ENCODE results near the gene EXOC4.
A peak's percentile ranks its signal among the peaks of the same experiment; 100 is the strongest.
"Not testable (repeated sequence)": the region's sequence is repeated elsewhere in the genome, so short reads cannot be mapped to it uniquely, and the experiment has no call there.

Gene EXOC4

GRCh38 chr7:133851411-133851810 lies 598.5 kb downstream of the EXOC4 start:
- DNase-seq: no peak

- peak; percentile 35 for DNase-seq
These were observed 600.9 kb downstream of the EXOC4 start for GRCh38 chr7:133853706-133854276.

- no peak for DNase-seq
These were observed 601.9 kb downstream of the EXOC4 start for GRCh38 chr7:133854739-133855138.

- no peak for DNase-seq
These were observed 604.7 kb downstream of the EXOC4 start for GRCh38 chr7:133857376-133858119.

GRCh38 chr7:133858311-133858710 lies 605.4 kb downstream of the EXOC4 start:
- no peak for DNase-seq

- DNase-seq: no peak
These were observed 606.4 kb downstream of the EXOC4 start for GRCh38 chr7:133859231-133859630.

GRCh38 chr7:133859871-133860450 lies 607.1 kb downstream of the EXOC4 start:
- DNase-seq: no peak

- DNase-seq: no peak
These were observed 607.9 kb downstream of the EXOC4 start for GRCh38 chr7:133860628-133861335.

GRCh38 chr7:133861876-133862275 lies 609.0 kb downstream of the EXOC4 start:
- DNase-seq: no peak

- DNase-seq: no peak
These were observed 610.6 kb downstream of the EXOC4 start for GRCh38 chr7:133863362-133864061.

- DNase-seq: no peak
These were observed 616.7 kb downstream of the EXOC4 start for GRCh38 chr7:133869556-133869955.

GRCh38 chr7:133871757-133872156 lies 618.9 kb downstream of the EXOC4 start:
- no peak for DNase-seq

- no peak for DNase-seq
These were observed 620.3 kb downstream of the EXOC4 start for GRCh38 chr7:133873187-133873586.

GRCh38 chr7:133873631-133874030 lies 620.8 kb downstream of the EXOC4 start:
- no peak for DNase-seq

- DNase-seq: no peak
These were observed 630.7 kb downstream of the EXOC4 start for GRCh38 chr7:133883591-133883990.

- DNase-seq: no peak
These were observed 632.3 kb downstream of the EXOC4 start for GRCh38 chr7:133885213-133885612.

GRCh38 chr7:133886086-133886485 lies 633.2 kb downstream of the EXOC4 start:
- DNase-seq: no peak

- DNase-seq: no peak
These were observed 633.9 kb downstream of the EXOC4 start for GRCh38 chr7:133886797-133887196.

GRCh38 chr7:133887459-133887858 lies 634.6 kb downstream of the EXOC4 start:
- DNase-seq: no peak

GRCh38 chr7:133888061-133888930 lies 635.4 kb downstream of the EXOC4 start:
- DNase-seq: no peak

- DNase-seq: no peak
These were observed 651.9 kb downstream of the EXOC4 start for GRCh38 chr7:133904776-133905175.

- DNase-seq: not testable (repeated sequence)
These were observed 653.7 kb downstream of the EXOC4 start for GRCh38 chr7:133906553-133906952.
